Right lobe of liver (tissue), 6 donors: Measurements from ENCODE around the gene CD207. TPM values are rescaled to one million over a fixed set of nuclear protein-coding genes. Genes with fewer than 3 reads are reported as not detected.

Source experiments
- ATAC-seq, 4 donors: fragments of 200-7000 bp; cut with Tn5 transposase; one replicate each; pipeline ENCODE4 v1.9.1; 2020; ENCODE audit warnings: mild to moderate bottlenecking in 4 of 4, moderate library complexity in 4 of 4
- DNase-seq, 3 donors: peaks; one replicate each; pipeline ENCODE4 v3.0.0-alpha.2; 2020
- H3K27ac ChIP-seq, 3 donors: fragments of 200-600 bp; one replicate each; pipeline ENCODE4 v1.8.0; 2022
- H3K27me3 ChIP-seq, 2 donors: fragments of 200-600 bp; one replicate each; pipeline ENCODE4 v1.8.0; 2022
- H3K36me3 ChIP-seq, 4 donors: fragments of 200-600 bp; sonication (generic) in 1 of 4; one replicate each; pipeline versions ENCODE4 v1.5.1 to v1.8.0; 2017 to 2022; ENCODE audit warnings: control low read depth in 1 of 4
- H3K4me1 ChIP-seq, 4 donors: fragments of 200-600 bp; sonication (generic) in 1 of 4; one replicate each; pipeline versions ENCODE4 v1.5.1 to v1.8.0; 2017 to 2022; ENCODE audit warnings: control low read depth in 1 of 4
- H3K4me3 ChIP-seq, 3 donors: fragments of 200-600 bp; one replicate each; pipeline ENCODE4 v1.8.0; 2022
- H3K9me3 ChIP-seq, 4 donors: fragments of 200-600 bp; sonication (generic) in 1 of 4; one replicate each; pipeline versions ENCODE4 v1.5.1 to v1.8.0; 2017 to 2022; ENCODE audit warnings: control low read depth in 1 of 4
- POLR2A ChIP-seq: fragments of 450-650 bp; IDR thresholded peaks from one replicate; pipeline ENCODE4 v1.6.1; 2017; ENCODE audit warnings: antibody characterized with exemption, mild to moderate bottlenecking
- WGBS: methylation state at CpG from one replicate; pipeline ENCODE4 v1.1.6; 2018; ENCODE audit warnings: low coverage, low lambda C conversion rate; ENCODE audit not compliant: insufficient coverage; ENCODE audit errors: missing lambda C conversion rate; 5-methylcytosine and 5-hydroxymethylcytosine counted together
- intact Hi-C, 2 donors: fragments of 100-400 bp; cut with DNase I; formaldehyde crosslinking; loops; one replicate each; pipeline versions ENCODE4 v1.11.2 to v1.14.1; 2022
- total RNA-seq, 6 experiments: library from RNA; depleted of rRNA in 2 of 6; stranded (reverse); fragments of >200 nt in 2 of 6; fragmentation: NEBNext Ultra II Directional in 3 of 6; extraction: Animal tissue kit (Norgen Biotek cat#: 25700) in 3 of 6; gene quantifications; one replicate each; pipeline versions ENCODE4 v1.1.0 to v1.2.4, GENCODE V29; 2016 to 2023
- TF ChIP-seq, protein P1 (sequence below), 4 donors: fragments of 200-600 bp in 3 of 4; fragments of 450-650 bp in 1 of 4; IDR thresholded peaks; one replicate each; pipeline versions ENCODE4 v1.5.1 to v1.8.0; 2016 to 2022; ENCODE audit warnings: antibody characterized with exemption in 4 of 4, mild to moderate bottlenecking in 2 of 4
- donor health status: DM: no; HTN: yes; CAD: no.
- donor health status: DM: no; HTN: no; CAD: no.
- donor health status: DM: no; HTN: no; CAD: no.
- donor health status: DM: no; HTN: yes; CAD: no.
- donor health status: DM: no; HTN: yes; CAD: no.

CD207 gene
- total RNA-seq, 6 experiments from 2014 or later: 0.16 TPM; not detected in 5

DNA sequence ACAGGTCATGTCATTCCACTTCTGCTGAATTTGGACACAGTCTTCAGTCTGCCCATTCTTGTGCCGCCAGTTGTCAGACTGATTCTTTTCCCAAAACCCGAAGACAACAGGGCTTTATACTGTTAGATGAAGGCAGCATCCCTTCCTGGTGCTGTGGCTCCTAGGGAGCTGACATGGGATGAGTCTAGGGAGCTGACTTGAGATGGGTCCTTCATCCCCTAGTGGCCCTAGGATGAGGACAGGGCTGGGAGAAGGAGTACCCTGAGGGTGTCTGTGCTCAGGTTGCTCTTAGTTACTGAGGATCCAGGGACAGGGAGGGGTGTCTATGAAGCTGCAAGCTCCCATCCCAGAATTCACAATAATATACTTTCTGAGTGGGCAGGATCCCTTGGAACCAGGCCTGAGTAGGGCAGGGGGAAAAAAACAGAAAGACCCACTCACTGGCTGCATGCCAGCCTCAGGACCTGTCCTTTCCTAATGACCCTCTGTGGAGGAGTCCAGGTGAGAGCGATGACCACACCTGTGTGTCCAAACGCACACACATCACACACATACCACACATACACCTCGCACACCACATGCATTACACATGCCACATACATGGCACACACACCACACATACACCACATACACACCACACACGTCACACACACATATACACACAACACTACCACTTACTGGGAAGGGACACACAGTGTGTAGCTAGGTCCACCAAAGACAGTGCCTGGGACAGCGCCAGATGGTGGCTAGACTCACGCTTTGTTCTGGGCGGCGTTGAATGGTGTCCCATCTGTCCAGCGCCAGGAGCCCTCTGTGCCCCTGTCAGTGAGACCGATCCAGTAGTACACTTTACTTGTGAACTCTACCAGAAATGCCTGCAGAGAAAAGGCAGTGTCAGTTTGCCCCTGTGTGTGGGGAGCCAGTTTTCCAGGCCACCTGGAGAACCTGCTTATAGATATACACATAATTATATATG, 26.3 kb downstream of the CD207 start:
- Histone ChIP-seq H3K27me3 (no peaks in the 10 kb centered on the region), H3K9me3 (no peaks in the 10 kb centered on the region), H3K36me3 (no peaks in the 10 kb centered on the region), H3K27ac (no peak overlapping the region), H3K4me1 (no peaks in the 10 kb centered on the region), H3K4me3 (no peak overlapping the region)
- WGBS: no CpG with 5 or more reads among the region's 12 CpGs
- DNase-seq (no peak), ATAC-seq (no peak)
- intact Hi-C loops: no loop called here
- no peak for TF ChIP-seq POLR2A
- TF ChIP-seq, protein P1, sequence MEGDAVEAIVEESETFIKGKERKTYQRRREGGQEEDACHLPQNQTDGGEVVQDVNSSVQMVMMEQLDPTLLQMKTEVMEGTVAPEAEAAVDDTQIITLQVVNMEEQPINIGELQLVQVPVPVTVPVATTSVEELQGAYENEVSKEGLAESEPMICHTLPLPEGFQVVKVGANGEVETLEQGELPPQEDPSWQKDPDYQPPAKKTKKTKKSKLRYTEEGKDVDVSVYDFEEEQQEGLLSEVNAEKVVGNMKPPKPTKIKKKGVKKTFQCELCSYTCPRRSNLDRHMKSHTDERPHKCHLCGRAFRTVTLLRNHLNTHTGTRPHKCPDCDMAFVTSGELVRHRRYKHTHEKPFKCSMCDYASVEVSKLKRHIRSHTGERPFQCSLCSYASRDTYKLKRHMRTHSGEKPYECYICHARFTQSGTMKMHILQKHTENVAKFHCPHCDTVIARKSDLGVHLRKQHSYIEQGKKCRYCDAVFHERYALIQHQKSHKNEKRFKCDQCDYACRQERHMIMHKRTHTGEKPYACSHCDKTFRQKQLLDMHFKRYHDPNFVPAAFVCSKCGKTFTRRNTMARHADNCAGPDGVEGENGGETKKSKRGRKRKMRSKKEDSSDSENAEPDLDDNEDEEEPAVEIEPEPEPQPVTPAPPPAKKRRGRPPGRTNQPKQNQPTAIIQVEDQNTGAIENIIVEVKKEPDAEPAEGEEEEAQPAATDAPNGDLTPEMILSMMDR (IDR thresholded peaks at IDR 0.05): no peak

DNA sequence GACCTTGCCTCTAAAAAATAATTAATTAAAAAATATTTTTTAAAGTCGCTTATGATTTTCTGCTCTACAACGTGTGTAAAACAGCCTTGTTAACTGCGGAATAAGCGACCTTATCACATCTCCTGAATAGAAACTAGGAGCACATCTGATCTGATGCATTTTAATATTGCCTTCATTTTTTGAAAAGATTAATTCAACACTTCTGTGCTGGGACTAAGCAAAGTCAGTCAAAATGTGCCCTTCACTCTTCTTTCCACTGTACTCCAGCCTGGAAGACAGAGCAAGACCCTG, 27.8 kb downstream of the CD207 start:
- H3K4me1 ChIP-seq: no peaks in the 10 kb centered on the region
- DNase-seq: no peak
- intact Hi-C loops: no loop called here
- 73% methylated on average over 4 of the region's 4 CpGs for WGBS
- H3K27me3 ChIP-seq: no peaks in the 10 kb centered on the region
- H3K27ac ChIP-seq: no peak overlapping the region
- H3K4me3 ChIP-seq: no peak overlapping the region
- ATAC-seq: no peak
- H3K9me3 ChIP-seq: no peaks in the 10 kb centered on the region
- H3K36me3 ChIP-seq: no peaks in the 10 kb centered on the region
- no peak for TF ChIP-seq POLR2A
- TF ChIP-seq, protein P1 (IDR thresholded peaks at IDR 0.05): no peak

DNA sequence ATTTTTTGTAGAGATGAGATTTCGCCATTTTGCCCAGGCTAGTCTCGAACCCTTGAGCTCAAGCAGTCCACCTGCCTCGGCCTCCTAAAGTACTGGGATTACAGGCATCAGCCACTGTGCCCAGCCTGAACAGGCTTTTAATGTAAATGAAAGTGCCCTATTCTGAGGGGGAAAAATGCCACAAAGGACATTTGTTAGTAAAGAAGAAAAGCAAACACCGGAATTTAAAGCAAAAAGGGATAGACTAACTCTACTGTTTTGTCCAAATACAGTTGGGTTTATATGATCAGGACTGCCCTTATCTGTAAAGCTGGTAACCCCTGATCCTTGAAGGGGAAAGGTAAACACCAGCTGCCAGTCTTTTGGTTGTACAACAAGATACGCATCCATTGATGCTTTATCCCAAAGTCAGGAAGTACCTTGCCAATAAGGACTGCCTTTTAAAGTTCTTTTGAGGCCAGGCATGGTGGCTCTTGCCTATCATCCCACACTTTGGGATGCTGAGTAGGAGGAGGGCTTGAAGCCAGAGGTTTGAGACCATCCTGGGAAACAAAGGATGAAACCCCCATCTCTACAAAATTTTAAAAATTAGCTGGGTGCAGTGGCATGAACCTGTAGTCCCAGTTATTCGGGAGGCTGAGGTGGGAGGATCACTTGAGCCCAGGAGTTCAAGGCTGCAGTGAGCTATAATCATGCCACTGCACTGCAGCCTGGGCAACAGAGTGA, 28.4 kb downstream of the CD207 start:
- 58% methylated on average over 6 of the region's 6 CpGs for WGBS

GRCh38 chr2:70806620-70807019, 29.0 kb downstream of the CD207 start:
- 36% methylated on average over 6 of the region's 6 CpGs for WGBS
- intact Hi-C loops: no loop called here
- H3K27me3 ChIP-seq: no peaks in the 10 kb centered on the region

More for the DNA sequence above, 28.4 kb downstream of the CD207 start:
- DNase-seq (no peak), ATAC-seq (no peak)
- TF ChIP-seq, protein P1 (IDR thresholded peaks at IDR 0.05): no peak
- TF ChIP-seq POLR2A: no peak
- no peak overlapping the region for H3K4me3 ChIP-seq
- no peaks in the 10 kb centered on the region for H3K36me3 ChIP-seq
- H3K27ac ChIP-seq: no peak overlapping the region
- no peaks in the 10 kb centered on the region for H3K27me3 ChIP-seq
- intact Hi-C loops: no loop called here
- no peaks in the 10 kb centered on the region for H3K9me3 ChIP-seq
- no peaks in the 10 kb centered on the region for H3K4me1 ChIP-seq

More at GRCh38 chr2:70806620-70807019, 29.0 kb downstream of the CD207 start:
- no peak overlapping the region for H3K27ac ChIP-seq
- H3K36me3 ChIP-seq: no peaks in the 10 kb centered on the region
- no peaks in the 10 kb centered on the region for H3K9me3 ChIP-seq
- H3K4me3 ChIP-seq: no peak overlapping the region
- H3K4me1 ChIP-seq: no peaks in the 10 kb centered on the region
- ATAC-seq: no peak
- TF ChIP-seq, protein P1 (IDR thresholded peaks at IDR 0.05): no peak
- no peak for TF ChIP-seq POLR2A
- no peak for DNase-seq
